Hematopoietic multipotent progenitor cell (in vitro differentiated cells): ENCODE results near the gene HEXB. TPM values are rescaled to one million over a fixed set of nuclear protein-coding genes. Genes with fewer than 3 reads are reported as not detected.
A peak's percentile ranks its signal among the peaks of the same experiment; 100 is the strongest.
"Not testable (repeated sequence)": the region's sequence is repeated elsewhere in the genome, so short reads cannot be mapped to it uniquely, and the experiment has no call there.

Experiments used
- DNase-seq, 3 donors: peaks; one replicate each; pipeline ENCODE4 v3.0.0-alpha.2; 2011 to 2015; ENCODE audit warnings: low read depth in 2 of 3, low spot score in 2 of 3
- small RNA-seq: library from RNA; depleted of rRNA; stranded (forward); fragments of <200 nt; gene quantifications from one replicate; pipeline ENCODE3, GENCODE V24; 2012
- total RNA-seq: library from RNA; depleted of rRNA; stranded (reverse); fragments of >200 nt; gene quantifications from one replicate; pipeline ENCODE4 v1.2.3, GENCODE V29; 2012

HEXB gene
- total RNA-seq, 1 donor = 83.2 TPM

DNA sequence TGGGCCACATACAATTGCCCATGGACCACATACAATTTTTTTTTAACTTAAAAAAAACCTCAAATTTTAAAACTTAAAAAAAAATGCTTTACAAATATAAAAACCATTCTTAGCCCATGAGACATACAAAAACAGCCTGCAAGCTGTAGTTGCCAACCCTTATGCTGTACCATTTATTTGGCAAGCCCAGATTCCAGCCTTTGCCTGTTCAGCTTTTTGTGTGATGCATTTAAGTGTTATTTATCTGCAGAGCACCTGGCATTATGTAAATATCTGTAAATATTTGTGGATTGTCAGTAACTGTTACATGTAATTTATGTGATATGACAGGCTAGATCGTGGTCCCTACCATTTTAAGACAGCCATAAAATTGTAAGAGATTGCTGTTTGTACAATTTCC lies 32.6 kb downstream of the HEXB start:
- no peak for DNase-seq

DNA sequence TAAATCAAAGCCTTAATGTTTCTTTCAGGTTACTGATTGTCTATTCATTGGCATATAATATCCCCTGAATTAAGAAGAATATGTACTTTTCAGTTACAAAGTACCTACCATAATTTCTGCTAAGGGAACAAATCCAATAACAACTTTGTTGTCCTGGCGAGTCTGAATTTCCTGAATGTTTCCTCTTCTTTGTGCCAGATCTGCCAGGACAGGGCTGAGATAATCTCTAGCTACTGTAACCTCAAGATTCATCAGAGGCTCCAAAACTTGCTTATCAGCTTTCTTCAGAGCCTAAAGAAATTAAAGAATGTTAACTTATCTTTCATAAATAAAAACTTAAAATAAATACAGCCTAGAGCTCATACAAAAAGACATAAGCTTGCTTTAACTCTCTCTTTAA lies 37.2 kb downstream of the HEXB start:
- DNase-seq = no peak

GRCh38 chr5:74725331-74725730 lies 40.3 kb downstream of the HEXB start:
- DNase-seq = no peak

DNA sequence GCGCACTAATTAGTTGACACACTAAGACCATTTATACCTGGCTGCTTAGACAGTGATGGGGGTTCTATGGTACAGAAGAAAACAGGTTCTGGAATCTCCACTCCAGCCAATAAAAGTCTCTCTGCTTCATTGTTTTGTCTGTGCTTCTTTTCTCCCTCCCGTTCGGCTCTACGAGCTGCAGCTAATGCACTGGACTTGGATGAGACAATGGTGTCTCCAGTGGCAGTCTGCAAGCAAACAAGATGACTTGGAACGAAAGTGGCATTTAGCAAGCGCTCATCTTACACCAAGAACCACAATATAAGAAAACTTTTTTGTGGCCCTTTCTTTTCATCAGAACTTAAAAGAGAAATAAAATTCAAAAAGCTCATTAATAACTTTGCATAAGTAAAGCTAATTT lies 51.7 kb downstream of the HEXB start:
- no peak for DNase-seq

- no peak for DNase-seq
Measured at GRCh38 chr5:74738406-74738805, 53.4 kb downstream of the HEXB start.

GRCh38 chr5:74748742-74749141 lies 63.7 kb downstream of the HEXB start:
- DNase-seq = not testable (repeated sequence)

DNA sequence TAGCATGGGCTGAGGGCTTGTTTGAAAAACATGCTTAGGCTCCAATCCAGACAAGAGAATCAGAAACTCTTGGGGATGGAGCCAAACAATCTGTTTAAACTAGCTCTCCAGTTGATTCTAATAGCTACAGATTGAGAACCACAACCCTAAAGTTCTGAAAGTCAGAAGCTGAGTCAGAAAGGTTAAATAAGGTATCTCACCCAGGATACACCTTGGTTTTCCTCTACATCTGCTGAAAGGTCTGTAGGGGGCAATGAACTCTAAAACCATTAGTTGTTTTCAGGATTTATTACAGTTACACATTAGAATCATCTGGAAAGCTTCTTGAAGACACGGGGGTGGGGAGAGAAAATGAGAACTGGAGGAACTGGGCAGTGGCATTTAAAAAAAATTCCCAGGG lies 76.2 kb downstream of the HEXB start:
- no peak for DNase-seq

DNA sequence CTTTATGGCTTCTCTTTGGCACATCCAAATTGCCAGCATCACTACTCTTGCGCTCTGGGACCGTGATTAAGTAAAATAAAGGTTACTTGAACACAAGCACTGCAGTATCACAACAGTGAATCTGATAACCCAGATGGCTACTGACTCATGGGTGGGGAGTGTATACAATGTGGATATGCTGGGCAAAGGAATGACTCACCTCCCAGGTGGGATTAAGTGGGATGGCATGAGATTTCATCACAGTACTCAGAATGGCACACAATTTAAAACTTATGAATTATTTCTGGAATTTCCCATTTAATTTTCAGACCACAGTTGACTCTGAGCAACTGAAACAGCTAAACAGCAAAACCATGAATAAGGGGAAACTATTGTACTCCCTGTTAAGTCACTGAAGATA lies 77.6 kb downstream of the HEXB start:
- DNase-seq = no peak

GRCh38 chr5:74763504-74763903 lies 78.5 kb downstream of the HEXB start:
- DNase-seq = no peak

- DNase-seq = peak in 1 of 3 donors; percentile 4
Measured at GRCh38 chr5:74765201-74765600, 80.2 kb downstream of the HEXB start.

GRCh38 chr5:74765929-74766328 lies 80.9 kb downstream of the HEXB start:
- no peak for DNase-seq

DNA sequence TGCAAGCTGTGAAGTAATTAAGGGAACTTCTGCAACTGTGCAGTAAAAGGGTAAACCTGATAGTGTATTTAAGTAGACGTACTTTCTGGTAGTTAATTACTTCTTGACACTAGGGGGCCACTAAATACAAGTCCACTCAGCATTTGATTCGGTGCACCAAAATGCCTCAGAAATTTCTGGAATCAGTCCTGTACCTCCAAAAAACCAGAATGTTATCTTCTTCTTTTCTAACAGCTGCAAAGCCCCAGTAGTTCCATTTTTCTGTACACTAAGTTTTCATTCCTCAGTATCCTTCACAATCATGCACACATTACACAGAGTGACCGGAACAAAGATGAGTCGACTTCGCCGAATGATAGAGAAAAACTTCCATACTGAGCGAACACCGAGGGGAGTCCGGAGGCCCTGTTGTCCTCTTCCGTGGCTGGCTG lies 81.4 kb downstream of the HEXB start:
- peak in 2 of 3 donors; percentile 69 to 85 for DNase-seq

DNA sequence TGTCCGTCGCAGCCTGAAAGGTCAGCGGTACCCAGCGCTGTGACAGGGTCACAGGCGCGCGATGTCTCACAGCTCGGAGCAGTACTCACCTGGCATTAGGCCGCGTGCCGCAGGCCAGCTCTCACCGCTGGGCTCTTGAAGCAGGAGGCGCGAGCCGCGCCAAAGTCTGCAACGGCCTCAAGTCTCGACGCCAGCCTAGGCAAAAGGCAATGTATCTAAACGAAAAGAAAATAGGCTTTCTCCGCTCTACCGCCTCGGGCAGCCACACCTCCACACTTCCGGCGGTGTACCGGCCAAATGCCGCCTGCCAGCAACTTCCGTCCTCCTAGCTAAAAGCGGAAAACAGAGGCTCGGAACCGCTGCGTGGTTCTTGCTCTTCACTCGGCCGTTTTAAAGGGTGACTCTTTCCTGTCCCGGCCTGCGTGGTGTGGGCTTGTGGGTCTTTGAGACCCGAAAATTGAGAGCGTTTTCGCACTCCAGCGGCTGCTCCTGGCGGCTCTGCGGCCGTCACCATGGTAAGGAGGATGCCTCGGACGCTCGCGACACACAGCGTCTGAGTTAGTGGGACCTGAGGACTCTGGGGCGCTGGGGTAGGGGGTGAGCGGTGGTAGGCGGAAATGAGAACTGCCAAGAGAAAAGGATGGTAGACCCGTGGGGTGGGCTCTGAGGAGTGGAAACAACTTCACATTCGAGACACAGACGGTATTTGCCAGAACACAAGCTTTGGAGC lies 82.0 kb downstream of the HEXB start, which contains the start of the genes GFM2 and NSA2:
Gene GFM2, minus strand, starts transcription at position 269 of the 730 bp plus-strand sequence. CDS start 3,375 bp downstream, outside the sequence.
Gene NSA2, plus strand, starts transcription at position 401 of the 730 bp plus-strand sequence. Its CDS starts 112 bp downstream, at position 513.
- DNase-seq = peak; percentile 77 to 98 (median 93)

DNA sequence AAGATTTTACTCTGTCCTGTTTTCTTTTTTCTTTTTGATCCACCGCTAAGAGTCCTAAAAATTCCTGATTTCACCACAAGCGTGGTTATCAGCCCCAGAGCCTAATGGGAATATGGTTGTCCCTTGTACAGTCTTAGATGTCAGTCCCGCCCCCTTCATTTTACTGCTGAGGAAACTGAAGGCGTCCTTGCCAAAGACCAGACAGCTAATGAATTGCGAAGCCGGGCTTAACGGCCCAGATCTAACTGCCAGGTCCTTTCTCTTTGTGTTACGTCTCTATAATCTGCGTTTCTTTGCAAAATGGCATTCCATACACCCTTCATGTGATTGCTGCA lies 82.5 kb downstream of the HEXB start:
- DNase-seq = peak; percentile 4 to 43 (median 33)

Small RNA genes lying within 50 kb of the gene (small RNA-seq; reads per million reads assigned to genes)
- not detected for gene RNU6-658P

Other genes with a start within 250 kb of the HEXB start
- gene ENC1, start 44.5 kb upstream of the HEXB start, total RNA-seq = 3.5 TPM
- 17.5 TPM for gene GFM2, start 81.9 kb downstream of the HEXB start, total RNA-seq
- gene NSA2, start 82.0 kb downstream of the HEXB start, total RNA-seq = 20.5 TPM
- gene FAM169A, start 181.2 kb downstream of the HEXB start, total RNA-seq = 13.7 TPM